HTR-8/SVneo (cell line): Measurements from ENCODE around the gene CRK.
"Not testable (repeated sequence)": the region's sequence is repeated elsewhere in the genome, so short reads cannot be mapped to it uniquely, and the experiment has no call there.

ENCODE experiments used
- DNase-seq: peaks from one replicate; pipeline ENCODE4 v3.0.0; 2011; ENCODE audit warnings: low spot score, mixed read lengths; ENCODE audit not compliant: insufficient read length
- FAIRE-seq: peaks from 2 replicates; lab custom pipeline; 2011; peaks lifted over from hg19 to GRCh38; lab: Jason Lieb, UNC

CRK gene

GRCh38 chr17:1469231-1469852, 13.3 kb upstream of the CRK start:
- DNase-seq (no peak), FAIRE-seq (peak; percentile 73)

- no peak for FAIRE-seq
- DNase-seq = no peak
Measured at GRCh38 chr17:1467898-1468492, 12.0 kb upstream of the CRK start.

- no peak for FAIRE-seq
- no peak for DNase-seq
Measured at GRCh38 chr17:1467258-1467657, 11.2 kb upstream of the CRK start.

- DNase-seq = no peak
- no peak for FAIRE-seq
Measured at GRCh38 chr17:1464186-1464585, 8.2 kb upstream of the CRK start.

- peak; percentile 54 for FAIRE-seq
- DNase-seq = no peak
Measured at GRCh38 chr17:1462164-1463112, 6.4 kb upstream of the CRK start.

- DNase-seq (no peak), FAIRE-seq (peak; percentile 59)
Measured at GRCh38 chr17:1461198-1461944, 5.3 kb upstream of the CRK start.

GRCh38 chr17:1460233-1460632, 4.2 kb upstream of the CRK start:
- FAIRE-seq (no peak), DNase-seq (no peak)

GRCh38 chr17:1455291-1455796, 688 bp downstream of the CRK start:
- DNase-seq = peak; percentile 82
- FAIRE-seq = no peak

GRCh38 chr17:1454541-1454940, 1.5 kb downstream of the CRK start:
- DNase-seq (no peak), FAIRE-seq (no peak)

- not testable (repeated sequence) for DNase-seq, FAIRE-seq
Measured at GRCh38 chr17:1453694-1454093, 2.3 kb downstream of the CRK start.

- FAIRE-seq = no peak
- DNase-seq = no peak
Measured at GRCh38 chr17:1452836-1453235, 3.2 kb downstream of the CRK start.

- DNase-seq, FAIRE-seq: not testable (repeated sequence)
Measured at GRCh38 chr17:1450261-1450660, 5.8 kb downstream of the CRK start.

- no peak for DNase-seq
- no peak for FAIRE-seq
Measured at GRCh38 chr17:1449412-1449967, 6.5 kb downstream of the CRK start.

GRCh38 chr17:1447052-1447451, 9.0 kb downstream of the CRK start:
- DNase-seq (no peak), FAIRE-seq (no peak)

GRCh38 chr17:1446201-1446600, 9.8 kb downstream of the CRK start:
- DNase-seq (no peak), FAIRE-seq (no peak)

- DNase-seq, FAIRE-seq: not testable (repeated sequence)
Measured at GRCh38 chr17:1445695-1446094, 10.3 kb downstream of the CRK start.

- not testable (repeated sequence) for DNase-seq, FAIRE-seq
Measured at GRCh38 chr17:1442721-1443120, 13.3 kb downstream of the CRK start.

- FAIRE-seq = no peak
- DNase-seq = no peak
Measured at GRCh38 chr17:1442187-1442586, 13.8 kb downstream of the CRK start.

- FAIRE-seq (no peak), DNase-seq (no peak)
Measured at GRCh38 chr17:1440921-1441320, 15.1 kb downstream of the CRK start.

GRCh38 chr17:1438593-1439083, 17.4 kb downstream of the CRK start:
- DNase-seq = no peak
- no peak for FAIRE-seq
